Endothelial cell of umbilical vein (primary cell): ENCODE measurements around the gene EHMT1. TPM values are rescaled to one million over a fixed set of nuclear protein-coding genes. Genes with fewer than 3 reads are reported as not detected.

Source experiments
- BruUV-seq: library from RNA; stranded (reverse); fragments of 400-500 nt; replicated peaks from 2 replicates; lab custom pipeline; 2021; lab: Mats Ljungman, UMichigan
- CTCF ChIA-PET: fragments of 300-600, 350-600 bp; sonication (Branson Sonifier 250); formaldehyde crosslinking; loops from one replicate; lab custom pipeline; 2021; ENCODE audit warnings: antibody characterized with exemption, inconsistent platforms; lab: Charles Lee
- POLR2A ChIA-PET: fragments of 300-600, 350-600 bp; sonication (Branson Sonifier 250); formaldehyde crosslinking; loops from one replicate; lab custom pipeline; 2021; ENCODE audit warnings: antibody characterized with exemption, inconsistent platforms; lab: Charles Lee
- DNase-seq: peaks from one replicate; pipeline ENCODE4 v3.0.0-alpha.2; 2011; ENCODE audit warnings: low read depth, low spot score
- FAIRE-seq: peaks from 2 replicates; lab custom pipeline; 2011; peaks lifted over from hg19 to GRCh38; lab: Jason Lieb, UNC
- H2AFZ ChIP-seq: 2 replicates; pipeline ENCODE4 v1.6.0; 2012; ENCODE audit warnings: low read depth, low read length, control low read depth, inconsistent platforms
- H3K27ac ChIP-seq: 2 replicates; pipeline ENCODE4 v1.5.1; 2011; ENCODE audit warnings: low read depth, mild to moderate bottlenecking, control low read depth, low read length, moderate library complexity; ENCODE audit not compliant: insufficient read depth
- H3K27me3 ChIP-seq, 2 experiments: 2 replicates each; pipeline versions ENCODE4 v1.6.0 to v1.6.1; 2011; ENCODE audit warnings: low read length in 2 of 2, mixed read lengths in 1 of 2; ENCODE audit not compliant: control insufficient read depth in 2 of 2, insufficient read depth in 2 of 2
- H3K36me3 ChIP-seq, 2 experiments: 2 replicates in 1 of 2; 3 replicates in 1 of 2; pipeline ENCODE4 v1.5.1; 2011; ENCODE audit warnings: low read length in 2 of 2, mild to moderate bottlenecking in 1 of 2, moderate library complexity in 1 of 2; ENCODE audit not compliant: control insufficient read depth in 2 of 2, insufficient read depth in 2 of 2; ENCODE audit errors: extremely low read depth in 1 of 2
- H3K4me1 ChIP-seq: 3 replicates; pipeline ENCODE4 v1.5.1; 2011; ENCODE audit warnings: mild to moderate bottlenecking, low read length; ENCODE audit not compliant: control insufficient read depth, insufficient read depth; ENCODE audit errors: extremely low read depth
- H3K4me2 ChIP-seq: 2 replicates; pipeline ENCODE4 v1.6.1; 2011; ENCODE audit warnings: low read length, control low read depth, mixed read lengths; ENCODE audit not compliant: insufficient read depth
- H3K4me3 ChIP-seq, 3 experiments: fragments of 200-600 bp in 1 of 3; sonication (generic), shearing (Covaris generic) in 1 of 3; replicated peaks in 1 of 3; 2 replicates each; pipeline ENCODE4 v1.5.1; 2011 to 2016; ENCODE audit warnings: control low read depth in 3 of 3, low read length in 3 of 3, mild to moderate bottlenecking in 2 of 3, inconsistent platforms in 1 of 3, low read depth in 1 of 3, moderate library complexity in 1 of 3; ENCODE audit not compliant: insufficient read depth in 1 of 3
- H3K79me2 ChIP-seq: 2 replicates; pipeline ENCODE4 v1.6.0; 2012; ENCODE audit warnings: low read length, inconsistent platforms; ENCODE audit not compliant: control insufficient read depth, insufficient read depth
- H3K9ac ChIP-seq: replicated peaks from 2 replicates; pipeline ENCODE3; 2011; ENCODE audit warnings: low read length, control low read depth; ENCODE audit not compliant: insufficient read depth; ENCODE audit errors: extremely low read depth
- H3K9me1 ChIP-seq: replicated peaks from 3 replicates; pipeline ENCODE4 v1.6.0; 2011; ENCODE audit warnings: mild to moderate bottlenecking, low read length; ENCODE audit not compliant: control insufficient read depth, insufficient read depth; ENCODE audit errors: extremely low read depth
- H3K9me3 ChIP-seq: replicated peaks from 2 replicates; pipeline ENCODE4 v1.5.1; 2012; ENCODE audit warnings: low read length, inconsistent platforms; ENCODE audit not compliant: control insufficient read depth, insufficient read depth
- H4K20me1 ChIP-seq: replicated peaks from 2 replicates; pipeline ENCODE3; 2011; ENCODE audit warnings: mild to moderate bottlenecking, low read length; ENCODE audit not compliant: control insufficient read depth, insufficient read depth; ENCODE audit errors: extremely low read depth
- EZH2 ChIP-seq: IDR thresholded peaks from 2 replicates; pipeline ENCODE4 v1.6.1; 2012; ENCODE audit warnings: borderline replicate concordance, low read depth, mild to moderate bottlenecking, moderate library complexity, low read length, inconsistent platforms; ENCODE audit not compliant: severe bottlenecking
- FOS ChIP-seq: IDR thresholded peaks from 2 replicates; pipeline ENCODE4 v1.6.1; 2011; ENCODE audit warnings: mild to moderate bottlenecking, low read length, moderate library complexity, borderline replicate concordance; ENCODE audit not compliant: insufficient read depth
- GATA2 ChIP-seq: IDR thresholded peaks from 2 replicates; pipeline ENCODE4 v1.7.0; 2011; ENCODE audit warnings: low read depth, mild to moderate bottlenecking, moderate library complexity, mixed read lengths, low read length; ENCODE audit not compliant: insufficient read length, insufficient read depth
- JUN ChIP-seq: IDR thresholded peaks from 2 replicates; pipeline ENCODE4 v1.6.1; 2011; ENCODE audit warnings: borderline replicate concordance, low read depth; ENCODE audit not compliant: insufficient read length, insufficient read depth
- MYC ChIP-seq: IDR thresholded peaks from one replicate; pipeline ENCODE4 v1.6.1; 2011; ENCODE audit warnings: mild to moderate bottlenecking, low read depth, low read length
- POLR2A ChIP-seq: IDR thresholded peaks from 2 replicates; pipeline ENCODE4 v1.6.1; 2012; ENCODE audit warnings: low read depth, mild to moderate bottlenecking, control low read depth, low read length
- POLR2AphosphoS5 ChIP-seq: IDR thresholded peaks from 2 replicates; pipeline ENCODE4 v1.6.1; 2012; ENCODE audit warnings: low read depth, mild to moderate bottlenecking, control low read depth, low read length, moderate library complexity; ENCODE audit not compliant: insufficient read depth
- dilution Hi-C: fragments of 300-500 bp; cut with MboI; formaldehyde crosslinking; loops from one replicate; pipeline ENCODE4 v1.15.0; 2019; ENCODE audit warnings: low sequenced_read_pairs; ENCODE audit not compliant: extremely low pct_ligation_motif_present
- intact Hi-C: fragments of 100-400 bp; cut with micrococcal nuclease; formaldehyde crosslinking; loops from one replicate; pipeline ENCODE4 v1.10.0; 2022
- polyA plus RNA-seq, 4 experiments: library from polyadenylated mRNA; depleted of rRNA in 3 of 4; stranded (reverse) in 3 of 4; unstranded in 1 of 4; fragments of >200 nt; gene quantifications; 2 replicates each; pipeline versions ENCODE4 v1.2.1 to v1.2.3, GENCODE V29; 2011 to 2012; ENCODE audit warnings: missing spikeins in 1 of 4
- total RNA-seq: library from RNA; stranded (reverse); gene quantifications from 2 replicates; pipeline ENCODE4 v1.2.3, GENCODE V29; 2021
- TF ChIP-seq, protein P1 (sequence below): IDR thresholded peaks from 2 replicates; pipeline ENCODE4 v1.6.1; 2011; ENCODE audit not compliant: insufficient read depth, insufficient read length
- TF ChIP-seq, protein P2 (sequence below), 2 donors: IDR thresholded peaks; 1 replicate in 1 of 2; 2 replicates in 1 of 2; pipeline ENCODE4 v1.5.1; 2011; ENCODE audit warnings: low read length in 2 of 2, mild to moderate bottlenecking in 2 of 2, moderate library complexity in 2 of 2, control low read depth in 1 of 2, inconsistent platforms in 1 of 2, low read depth in 1 of 2; ENCODE audit not compliant: insufficient read depth in 1 of 2; ENCODE audit errors: extremely low read depth in 1 of 2

The EHMT1 gene
- total and polyA plus RNA-seq, 2 donors (not counting 3 experiments of a cell fraction or from before 2014, with no cell fraction given): 48.2 to 104 TPM

- TF ChIP-seq GATA2: no peak
- no peak for TF ChIP-seq MYC
- TF ChIP-seq JUN: no peak
- no peak for TF ChIP-seq POLR2AphosphoS5
- TF ChIP-seq, protein P1, sequence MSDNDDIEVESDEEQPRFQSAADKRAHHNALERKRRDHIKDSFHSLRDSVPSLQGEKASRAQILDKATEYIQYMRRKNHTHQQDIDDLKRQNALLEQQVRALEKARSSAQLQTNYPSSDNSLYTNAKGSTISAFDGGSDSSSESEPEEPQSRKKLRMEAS: no peak
- TF ChIP-seq FOS: no peak
- no peak for TF ChIP-seq POLR2A
- no peaks in the 10 kb centered on the region for H3K4me1 ChIP-seq
- H3K36me3 ChIP-seq: peaks cover 0 to 29% of the 10 kb centered on the region in 2 experiments
- no peaks in the 10 kb centered on the region for H3K9me3 ChIP-seq
- CTCF ChIA-PET: no interaction called here
- H3K4me2 ChIP-seq: no peak overlapping the region
- no peak for FAIRE-seq
- no peak overlapping the region for H2AFZ ChIP-seq
- POLR2A ChIA-PET: no interaction called here
- H3K4me3 ChIP-seq: no peak overlapping the region
- dilution Hi-C loops (no loop called here), intact Hi-C loops (no loop called here)
- H4K20me1 ChIP-seq: no peaks in the 10 kb centered on the region
- H3K9me1 ChIP-seq: no peaks in the 10 kb centered on the region
- no peak for DNase-seq
- H3K27me3 ChIP-seq: no peaks in the 10 kb centered on the region
- no TSS peak for BruUV-seq
- no peak overlapping the region for H3K27ac ChIP-seq
- H3K9ac ChIP-seq: no peak overlapping the region
- H3K79me2 ChIP-seq: no peaks in the 10 kb centered on the region
These were observed 192.6 kb downstream of the EHMT1 start for GRCh38 chr9:137811283-137811870.

GRCh38 chr9:137812356-137813023 is 193.7 kb downstream of the EHMT1 start:
- Histone ChIP-seq H3K36me3 (peaks cover under 1 to 39% of the 10 kb centered on the region in 2 experiments), H3K27ac (no peak overlapping the region), H2AFZ (no peak overlapping the region), H3K79me2 (no peaks in the 10 kb centered on the region), H3K4me3 (no peak overlapping the region), H3K9me3 (no peaks in the 10 kb centered on the region), H3K4me2 (no peak overlapping the region), H3K4me1 (no peaks in the 10 kb centered on the region), H3K9me1 (no peaks in the 10 kb centered on the region), H3K9ac (no peak overlapping the region), H3K27me3 (no peaks in the 10 kb centered on the region), H4K20me1 (no peaks in the 10 kb centered on the region)
- POLR2A ChIA-PET: no interaction called here
- BruUV-seq: no TSS peak
- no peak for TF ChIP-seq FOS
- no peak for TF ChIP-seq POLR2AphosphoS5
- TF ChIP-seq, protein P2, sequence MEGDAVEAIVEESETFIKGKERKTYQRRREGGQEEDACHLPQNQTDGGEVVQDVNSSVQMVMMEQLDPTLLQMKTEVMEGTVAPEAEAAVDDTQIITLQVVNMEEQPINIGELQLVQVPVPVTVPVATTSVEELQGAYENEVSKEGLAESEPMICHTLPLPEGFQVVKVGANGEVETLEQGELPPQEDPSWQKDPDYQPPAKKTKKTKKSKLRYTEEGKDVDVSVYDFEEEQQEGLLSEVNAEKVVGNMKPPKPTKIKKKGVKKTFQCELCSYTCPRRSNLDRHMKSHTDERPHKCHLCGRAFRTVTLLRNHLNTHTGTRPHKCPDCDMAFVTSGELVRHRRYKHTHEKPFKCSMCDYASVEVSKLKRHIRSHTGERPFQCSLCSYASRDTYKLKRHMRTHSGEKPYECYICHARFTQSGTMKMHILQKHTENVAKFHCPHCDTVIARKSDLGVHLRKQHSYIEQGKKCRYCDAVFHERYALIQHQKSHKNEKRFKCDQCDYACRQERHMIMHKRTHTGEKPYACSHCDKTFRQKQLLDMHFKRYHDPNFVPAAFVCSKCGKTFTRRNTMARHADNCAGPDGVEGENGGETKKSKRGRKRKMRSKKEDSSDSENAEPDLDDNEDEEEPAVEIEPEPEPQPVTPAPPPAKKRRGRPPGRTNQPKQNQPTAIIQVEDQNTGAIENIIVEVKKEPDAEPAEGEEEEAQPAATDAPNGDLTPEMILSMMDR (IDR thresholded peaks at IDR 0.05; ENCODE audit: extremely low read depth in 1 of 2, insufficient read depth in 1 of 2, low read depth in 1 of 2, low read length in 2 of 2): no peak
- no peak for TF ChIP-seq MYC
- TF ChIP-seq EZH2: no peak
- no peak for TF ChIP-seq POLR2A
- TF ChIP-seq, protein P1: no peak
- no peak for TF ChIP-seq GATA2
- TF ChIP-seq JUN: no peak
- CTCF ChIA-PET: no interaction called here
- FAIRE-seq (no peak), DNase-seq (no peak)
- dilution Hi-C loops: no loop called here
- intact Hi-C loops: no loop called here
